Mesendoderm (in vitro differentiated cells): ENCODE results near the gene FSTL5.

Experiments
- DNase-seq: peaks from one replicate; pipeline ENCODE4 v3.0.0; 2013
- H2AK5ac ChIP-seq: 2 replicates; pipeline ENCODE4 v1.6.1; 2013; ENCODE audit warnings: low read length, inconsistent platforms
- H2BK120ac ChIP-seq: 2 replicates; pipeline ENCODE4 v1.6.1; 2013; ENCODE audit warnings: low read depth, mild to moderate bottlenecking, low read length, moderate library complexity, mixed read lengths
- H2BK15ac ChIP-seq: replicated peaks from 2 replicates; pipeline ENCODE4 v1.6.1; 2013; ENCODE audit warnings: low read depth, mild to moderate bottlenecking, moderate library complexity
- H2BK5ac ChIP-seq: 2 replicates; pipeline ENCODE4 v1.6.1; 2013; ENCODE audit warnings: low read length, inconsistent platforms
- H3K18ac ChIP-seq: 2 replicates; pipeline ENCODE4 v1.6.1; 2013; ENCODE audit warnings: mild to moderate bottlenecking, low read length, mixed read lengths
- H3K23ac ChIP-seq: one replicate; pipeline ENCODE4 v1.6.1; 2013; ENCODE audit warnings: low read length
- H3K27ac ChIP-seq: 2 replicates; pipeline ENCODE4 v1.5.1; 2013; ENCODE audit warnings: low read depth, mild to moderate bottlenecking, inconsistent platforms, low read length, moderate library complexity
- H3K27me3 ChIP-seq: 2 replicates; pipeline ENCODE4 v1.6.1; 2013; ENCODE audit warnings: low read length, control low read depth, mild to moderate bottlenecking, inconsistent platforms; ENCODE audit not compliant: insufficient read depth, poor library complexity
- H3K36me3 ChIP-seq: 2 replicates; pipeline ENCODE4 v1.6.1; 2013; ENCODE audit warnings: low read length, inconsistent platforms; ENCODE audit not compliant: control insufficient read depth, insufficient read depth
- H3K4ac ChIP-seq: one replicate; pipeline ENCODE4 v1.6.1; 2013; ENCODE audit warnings: low read depth, mild to moderate bottlenecking, low read length, moderate library complexity
- H3K4me1 ChIP-seq: 2 replicates; pipeline ENCODE4 v1.6.1; 2013; ENCODE audit warnings: low read depth, low read length, inconsistent platforms; ENCODE audit not compliant: control insufficient read depth
- H3K4me2 ChIP-seq: 2 replicates; pipeline ENCODE4 v1.6.1; 2013; ENCODE audit warnings: low read length
- H3K4me3 ChIP-seq: 2 replicates; pipeline ENCODE4 v1.5.1; 2013; ENCODE audit warnings: mild to moderate bottlenecking, low read length
- H3K56ac ChIP-seq: one replicate; pipeline ENCODE4 v1.6.1; 2013; ENCODE audit warnings: low read length
- H3K79me1 ChIP-seq: 2 replicates; pipeline ENCODE4 v1.6.1; 2013; ENCODE audit warnings: low read length, inconsistent platforms
- H3K79me2 ChIP-seq: 2 replicates; pipeline ENCODE4 v1.6.1; 2013; ENCODE audit warnings: mild to moderate bottlenecking, low read length; ENCODE audit not compliant: control insufficient read depth, insufficient read depth
- H3K9ac ChIP-seq: 2 replicates; pipeline ENCODE4 v1.6.1; 2013; ENCODE audit warnings: low read length, inconsistent platforms
- H4K5ac ChIP-seq: one replicate; pipeline ENCODE4 v1.6.1; 2013; ENCODE audit warnings: low read length
- H4K8ac ChIP-seq: one replicate; pipeline ENCODE4 v1.6.1; 2013; ENCODE audit warnings: low read depth, mild to moderate bottlenecking, control low read depth, low read length, moderate library complexity
- WGBS: extraction: QIAGEN DNeasy Blood & Tissue Kit; methylation state at CpG from one replicate; pipeline ENCODE4 v1.1.7; 2013; ENCODE audit warnings: low lambda C conversion rate, missing lambda C conversion rate; ENCODE audit not compliant: insufficient coverage; ENCODE audit errors: extremely low coverage; 5-methylcytosine and 5-hydroxymethylcytosine counted together

Gene FSTL5

GRCh38 chr4:161656594-161656993 lies 507.2 kb downstream of the FSTL5 start:
- no peak overlapping the region for H2BK5ac ChIP-seq
- H2BK120ac ChIP-seq = no peak overlapping the region
- H3K27ac ChIP-seq = no peak overlapping the region
- H3K4me1 ChIP-seq = no peaks in the 10 kb centered on the region
- no peaks in the 10 kb centered on the region for H3K36me3 ChIP-seq
- H3K4ac ChIP-seq = no peak overlapping the region
- H3K56ac ChIP-seq = no peak overlapping the region
- no CpG with 5 or more reads among the region's 3 CpGs for WGBS
- no peak overlapping the region for H3K4me2 ChIP-seq
- no peak overlapping the region for H2AK5ac ChIP-seq
- no peak overlapping the region for H3K23ac ChIP-seq
- no peak overlapping the region for H4K8ac ChIP-seq
- no peak overlapping the region for H4K5ac ChIP-seq
- no peak for DNase-seq
- no peak overlapping the region for H3K9ac ChIP-seq
- no peaks in the 10 kb centered on the region for H3K79me2 ChIP-seq
- H2BK15ac ChIP-seq = no peak overlapping the region
- no peaks in the 10 kb centered on the region for H3K27me3 ChIP-seq
- H3K18ac ChIP-seq = no peak overlapping the region
- H3K79me1 ChIP-seq = no peaks in the 10 kb centered on the region
- no peak overlapping the region for H3K4me3 ChIP-seq

GRCh38 chr4:161655148-161655547 lies 508.7 kb downstream of the FSTL5 start:
- H2BK5ac ChIP-seq = no peak overlapping the region
- no peak overlapping the region for H3K4ac ChIP-seq
- H3K27me3 ChIP-seq = no peaks in the 10 kb centered on the region
- H3K4me3 ChIP-seq = no peak overlapping the region
- H4K5ac ChIP-seq = no peak overlapping the region
- no peak overlapping the region for H2BK120ac ChIP-seq
- H3K79me1 ChIP-seq = no peaks in the 10 kb centered on the region
- H3K36me3 ChIP-seq = no peaks in the 10 kb centered on the region
- no peak overlapping the region for H3K27ac ChIP-seq
- H3K4me1 ChIP-seq = no peaks in the 10 kb centered on the region
- no peak overlapping the region for H3K56ac ChIP-seq
- no peak overlapping the region for H3K4me2 ChIP-seq
- no peak overlapping the region for H3K9ac ChIP-seq
- H2BK15ac ChIP-seq = no peak overlapping the region
- no peak for DNase-seq
- H3K79me2 ChIP-seq = no peaks in the 10 kb centered on the region
- H2AK5ac ChIP-seq = no peak overlapping the region
- H3K18ac ChIP-seq = no peak overlapping the region
- no CpG with 5 or more reads among the region's 2 CpGs for WGBS
- no peak overlapping the region for H4K8ac ChIP-seq
- no peak overlapping the region for H3K23ac ChIP-seq

- H3K4me2 ChIP-seq = no peak overlapping the region
- no peak overlapping the region for H2BK120ac ChIP-seq
- no peaks in the 10 kb centered on the region for H3K27me3 ChIP-seq
- WGBS = no CpG with 5 or more reads among the region's 1 CpG
- no peak overlapping the region for H3K23ac ChIP-seq
- no peak overlapping the region for H3K4ac ChIP-seq
- no peak overlapping the region for H3K4me3 ChIP-seq
- no peak overlapping the region for H3K18ac ChIP-seq
- no peak for DNase-seq
- H3K27ac ChIP-seq = no peak overlapping the region
- no peak overlapping the region for H3K9ac ChIP-seq
- H4K8ac ChIP-seq = no peak overlapping the region
- H3K56ac ChIP-seq = no peak overlapping the region
- H3K36me3 ChIP-seq = no peaks in the 10 kb centered on the region
- H2BK5ac ChIP-seq = no peak overlapping the region
- H2AK5ac ChIP-seq = no peak overlapping the region
- H3K79me1 ChIP-seq = no peaks in the 10 kb centered on the region
- no peak overlapping the region for H2BK15ac ChIP-seq
- no peaks in the 10 kb centered on the region for H3K79me2 ChIP-seq
- H4K5ac ChIP-seq = no peak overlapping the region
- no peaks in the 10 kb centered on the region for H3K4me1 ChIP-seq
These were observed 510.1 kb downstream of the FSTL5 start for GRCh38 chr4:161653697-161654096.

GRCh38 chr4:161651586-161651985 lies 512.2 kb downstream of the FSTL5 start:
- Histone ChIP-seq H3K27me3 (no peaks in the 10 kb centered on the region), H3K36me3 (no peaks in the 10 kb centered on the region), H3K4ac (no peak overlapping the region), H3K23ac (no peak overlapping the region), H4K8ac (no peak overlapping the region), H3K4me2 (no peak overlapping the region), H2BK15ac (no peak overlapping the region), H2AK5ac (no peak overlapping the region), H3K27ac (no peak overlapping the region), H2BK5ac (no peak overlapping the region), H3K4me3 (no peak overlapping the region), H3K18ac (no peak overlapping the region), H4K5ac (no peak overlapping the region), H3K79me2 (no peaks in the 10 kb centered on the region), H3K56ac (no peak overlapping the region), H2BK120ac (no peak overlapping the region), H3K4me1 (no peaks in the 10 kb centered on the region), H3K9ac (no peak overlapping the region), H3K79me1 (no peaks in the 10 kb centered on the region)
- no peak for DNase-seq
- no CpG with 5 or more reads among the region's 2 CpGs for whole genome bisulfite sequencing

- WGBS = 100% methylated on average over 1 of the region's 5 CpGs
- no peak overlapping the region for H3K56ac ChIP-seq
- DNase-seq = no peak
These were observed 513.0 kb downstream of the FSTL5 start for GRCh38 chr4:161650812-161651211.

GRCh38 chr4:161647757-161648156 lies 516.0 kb downstream of the FSTL5 start:
- Histone ChIP-seq H2BK120ac (no peak overlapping the region), H2AK5ac (no peak overlapping the region), H3K79me2 (no peaks in the 10 kb centered on the region), H3K18ac (no peak overlapping the region), H4K8ac (no peak overlapping the region), H4K5ac (no peak overlapping the region), H3K27me3 (no peaks in the 10 kb centered on the region), H3K27ac (no peak overlapping the region), H3K23ac (no peak overlapping the region), H3K36me3 (no peaks in the 10 kb centered on the region), H3K4me3 (no peak overlapping the region), H3K9ac (no peak overlapping the region), H3K4ac (no peak overlapping the region), H2BK15ac (no peak overlapping the region), H3K4me2 (no peak overlapping the region), H3K79me1 (no peaks in the 10 kb centered on the region), H2BK5ac (no peak overlapping the region), H3K56ac (no peak overlapping the region), H3K4me1 (no peaks in the 10 kb centered on the region)
- DNase-seq = no peak
- WGBS = no CpG with 5 or more reads among the region's 12 CpGs

More at GRCh38 chr4:161650812-161651211, 513.0 kb downstream of the FSTL5 start:
- Histone ChIP-seq H3K4me3 (no peak overlapping the region), H3K9ac (no peak overlapping the region), H3K36me3 (no peaks in the 10 kb centered on the region), H3K4ac (no peak overlapping the region), H3K79me2 (no peaks in the 10 kb centered on the region), H3K4me2 (no peak overlapping the region), H3K27me3 (no peaks in the 10 kb centered on the region), H3K18ac (no peak overlapping the region), H2BK120ac (no peak overlapping the region), H4K5ac (no peak overlapping the region), H2AK5ac (no peak overlapping the region), H3K23ac (no peak overlapping the region), H2BK15ac (no peak overlapping the region), H3K4me1 (no peaks in the 10 kb centered on the region), H3K79me1 (no peaks in the 10 kb centered on the region), H4K8ac (no peak overlapping the region), H3K27ac (no peak overlapping the region), H2BK5ac (no peak overlapping the region)
